HCT116 (cell line): Measurements from ENCODE around the gene TEX261.

Experiments
- EGR1 ChIP-seq: IDR thresholded peaks from 2 replicates; pipeline ENCODE4 v1.6.1; 2012; ENCODE audit warnings: low read depth
- EZH2 ChIP-seq: fragments of 200-600 bp; sonication (generic); IDR thresholded peaks from 2 replicates; pipeline ENCODE4 v1.6.1; 2017; ENCODE audit warnings: antibody characterized with exemption, mixed run types
- EZH2phosphoT487 ChIP-seq: fragments of 200-600 bp; IDR thresholded peaks from 2 replicates; pipeline ENCODE4 v1.6.1; 2018; ENCODE audit warnings: antibody characterized with exemption, borderline replicate concordance
- POLR2A ChIP-seq: IDR thresholded peaks from 2 replicates; pipeline ENCODE4 v1.7.0; 2011; ENCODE audit warnings: borderline replicate concordance; ENCODE audit not compliant: insufficient read depth, insufficient read length; ENCODE audit errors: extremely low read depth
- POLR2AphosphoS5 ChIP-seq: IDR thresholded peaks from 2 replicates; pipeline ENCODE4 v1.6.1; 2011; ENCODE audit warnings: mild to moderate bottlenecking, low read depth, low read length, moderate library complexity
- SIN3A ChIP-seq: IDR thresholded peaks from 2 replicates; pipeline ENCODE4 v1.6.1; 2012; ENCODE audit warnings: low read depth
- SP1 ChIP-seq: IDR thresholded peaks from 2 replicates; pipeline ENCODE4 v1.6.1; 2012; ENCODE audit warnings: low read depth
- SRF ChIP-seq: IDR thresholded peaks from 2 replicates; pipeline ENCODE4 v1.6.1; 2012; ENCODE audit warnings: low read depth
- ZNF274 ChIP-seq: fragments of 200-500 bp; sonication (Bioruptor generic); IDR thresholded peaks from 2 replicates; pipeline ENCODE4 v1.6.1; 2014; ENCODE audit warnings: mild to moderate bottlenecking, low read depth, low read length, inconsistent platforms
- TF ChIP-seq, protein P1 (sequence below), 3 experiments: fragments of 200-600 bp in 1 of 3; sonication (generic) in 1 of 3; IDR thresholded peaks in 2 of 3; conservative IDR thresholded peaks in 1 of 3; 2 replicates each; pipeline ENCODE4 v1.5.1; 2012 to 2017; ENCODE audit warnings: low read depth in 2 of 3, low read length in 2 of 3, antibody characterized with exemption in 1 of 3, borderline replicate concordance in 1 of 3, control low read depth in 1 of 3, mild to moderate bottlenecking in 1 of 3, mixed read lengths in 1 of 3, mixed run types in 1 of 3, moderate library complexity in 1 of 3; ENCODE audit not compliant: insufficient read depth in 1 of 3
- TF ChIP-seq, protein P2 (sequence below): IDR thresholded peaks from 2 replicates; pipeline ENCODE4 v1.6.1; 2012
- TF ChIP-seq, protein P3 (sequence below): IDR thresholded peaks from 2 replicates; pipeline ENCODE4 v1.6.1; 2012; ENCODE audit warnings: low read depth
- TF ChIP-seq, protein P4 (sequence below): IDR thresholded peaks from 2 replicates; pipeline ENCODE4 v1.6.1; 2011; ENCODE audit warnings: mild to moderate bottlenecking, low read length, moderate library complexity; ENCODE audit not compliant: insufficient replicate concordance; ENCODE audit errors: extremely low read depth

DNA sequence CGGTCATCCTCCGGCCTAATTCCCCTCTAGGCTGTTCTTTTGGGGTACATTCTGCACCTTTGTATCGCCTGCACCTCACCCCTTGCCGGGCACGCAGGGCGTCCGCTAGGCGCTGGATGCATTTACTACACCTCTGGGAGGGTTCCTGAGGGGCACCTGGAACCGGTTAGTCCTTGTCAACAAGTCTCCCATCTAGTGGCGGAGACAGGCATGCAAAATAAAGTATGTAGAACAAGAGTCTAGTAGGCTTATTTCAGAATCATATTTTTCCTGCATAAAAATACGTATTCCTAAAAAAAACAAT lies 705 bp upstream of the TEX261 start:
- no peak for TF ChIP-seq POLR2AphosphoS5
- TF ChIP-seq SP1: no peak
- TF ChIP-seq, protein P1, sequence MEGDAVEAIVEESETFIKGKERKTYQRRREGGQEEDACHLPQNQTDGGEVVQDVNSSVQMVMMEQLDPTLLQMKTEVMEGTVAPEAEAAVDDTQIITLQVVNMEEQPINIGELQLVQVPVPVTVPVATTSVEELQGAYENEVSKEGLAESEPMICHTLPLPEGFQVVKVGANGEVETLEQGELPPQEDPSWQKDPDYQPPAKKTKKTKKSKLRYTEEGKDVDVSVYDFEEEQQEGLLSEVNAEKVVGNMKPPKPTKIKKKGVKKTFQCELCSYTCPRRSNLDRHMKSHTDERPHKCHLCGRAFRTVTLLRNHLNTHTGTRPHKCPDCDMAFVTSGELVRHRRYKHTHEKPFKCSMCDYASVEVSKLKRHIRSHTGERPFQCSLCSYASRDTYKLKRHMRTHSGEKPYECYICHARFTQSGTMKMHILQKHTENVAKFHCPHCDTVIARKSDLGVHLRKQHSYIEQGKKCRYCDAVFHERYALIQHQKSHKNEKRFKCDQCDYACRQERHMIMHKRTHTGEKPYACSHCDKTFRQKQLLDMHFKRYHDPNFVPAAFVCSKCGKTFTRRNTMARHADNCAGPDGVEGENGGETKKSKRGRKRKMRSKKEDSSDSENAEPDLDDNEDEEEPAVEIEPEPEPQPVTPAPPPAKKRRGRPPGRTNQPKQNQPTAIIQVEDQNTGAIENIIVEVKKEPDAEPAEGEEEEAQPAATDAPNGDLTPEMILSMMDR (IDR thresholded peaks at IDR 0.05 in 2 of 3, conservative IDR thresholded peaks at IDR 0.05 in 1 of 3; ENCODE audit: borderline replicate concordance in 1 of 3, insufficient read depth in 1 of 3, low read depth in 2 of 3, low read length in 2 of 3): peak; percentile 50 to 64 (median 56)
- TF ChIP-seq POLR2A: no peak
- TF ChIP-seq, protein P2, sequence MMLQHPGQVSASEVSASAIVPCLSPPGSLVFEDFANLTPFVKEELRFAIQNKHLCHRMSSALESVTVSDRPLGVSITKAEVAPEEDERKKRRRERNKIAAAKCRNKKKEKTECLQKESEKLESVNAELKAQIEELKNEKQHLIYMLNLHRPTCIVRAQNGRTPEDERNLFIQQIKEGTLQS: no peak
- TF ChIP-seq ZNF274: no peak
- no peak for TF ChIP-seq EGR1
- no peak for TF ChIP-seq SRF
- TF ChIP-seq, protein P3, sequence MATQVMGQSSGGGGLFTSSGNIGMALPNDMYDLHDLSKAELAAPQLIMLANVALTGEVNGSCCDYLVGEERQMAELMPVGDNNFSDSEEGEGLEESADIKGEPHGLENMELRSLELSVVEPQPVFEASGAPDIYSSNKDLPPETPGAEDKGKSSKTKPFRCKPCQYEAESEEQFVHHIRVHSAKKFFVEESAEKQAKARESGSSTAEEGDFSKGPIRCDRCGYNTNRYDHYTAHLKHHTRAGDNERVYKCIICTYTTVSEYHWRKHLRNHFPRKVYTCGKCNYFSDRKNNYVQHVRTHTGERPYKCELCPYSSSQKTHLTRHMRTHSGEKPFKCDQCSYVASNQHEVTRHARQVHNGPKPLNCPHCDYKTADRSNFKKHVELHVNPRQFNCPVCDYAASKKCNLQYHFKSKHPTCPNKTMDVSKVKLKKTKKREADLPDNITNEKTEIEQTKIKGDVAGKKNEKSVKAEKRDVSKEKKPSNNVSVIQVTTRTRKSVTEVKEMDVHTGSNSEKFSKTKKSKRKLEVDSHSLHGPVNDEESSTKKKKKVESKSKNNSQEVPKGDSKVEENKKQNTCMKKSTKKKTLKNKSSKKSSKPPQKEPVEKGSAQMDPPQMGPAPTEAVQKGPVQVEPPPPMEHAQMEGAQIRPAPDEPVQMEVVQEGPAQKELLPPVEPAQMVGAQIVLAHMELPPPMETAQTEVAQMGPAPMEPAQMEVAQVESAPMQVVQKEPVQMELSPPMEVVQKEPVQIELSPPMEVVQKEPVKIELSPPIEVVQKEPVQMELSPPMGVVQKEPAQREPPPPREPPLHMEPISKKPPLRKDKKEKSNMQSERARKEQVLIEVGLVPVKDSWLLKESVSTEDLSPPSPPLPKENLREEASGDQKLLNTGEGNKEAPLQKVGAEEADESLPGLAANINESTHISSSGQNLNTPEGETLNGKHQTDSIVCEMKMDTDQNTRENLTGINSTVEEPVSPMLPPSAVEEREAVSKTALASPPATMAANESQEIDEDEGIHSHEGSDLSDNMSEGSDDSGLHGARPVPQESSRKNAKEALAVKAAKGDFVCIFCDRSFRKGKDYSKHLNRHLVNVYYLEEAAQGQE: no peak
- TF ChIP-seq, protein P4, sequence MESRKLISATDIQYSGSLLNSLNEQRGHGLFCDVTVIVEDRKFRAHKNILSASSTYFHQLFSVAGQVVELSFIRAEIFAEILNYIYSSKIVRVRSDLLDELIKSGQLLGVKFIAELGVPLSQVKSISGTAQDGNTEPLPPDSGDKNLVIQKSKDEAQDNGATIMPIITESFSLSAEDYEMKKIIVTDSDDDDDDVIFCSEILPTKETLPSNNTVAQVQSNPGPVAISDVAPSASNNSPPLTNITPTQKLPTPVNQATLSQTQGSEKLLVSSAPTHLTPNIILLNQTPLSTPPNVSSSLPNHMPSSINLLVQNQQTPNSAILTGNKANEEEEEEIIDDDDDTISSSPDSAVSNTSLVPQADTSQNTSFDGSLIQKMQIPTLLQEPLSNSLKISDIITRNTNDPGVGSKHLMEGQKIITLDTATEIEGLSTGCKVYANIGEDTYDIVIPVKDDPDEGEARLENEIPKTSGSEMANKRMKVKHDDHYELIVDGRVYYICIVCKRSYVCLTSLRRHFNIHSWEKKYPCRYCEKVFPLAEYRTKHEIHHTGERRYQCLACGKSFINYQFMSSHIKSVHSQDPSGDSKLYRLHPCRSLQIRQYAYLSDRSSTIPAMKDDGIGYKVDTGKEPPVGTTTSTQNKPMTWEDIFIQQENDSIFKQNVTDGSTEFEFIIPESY: no peak
- TF ChIP-seq EZH2: no peak
- no peak for TF ChIP-seq EZH2phosphoT487
- TF ChIP-seq SIN3A: no peak
